ENCODE results near the gene KIF21A. TPM values are rescaled to one million over a fixed set of nuclear protein-coding genes. Genes with fewer than 3 reads are reported as not detected.

KIF21A gene
- polyA plus RNA-seq, 1 donor from 2014 or later = 130 TPM

GRCh38 chr12:39278426-39278825 lies 164.5 kb downstream of the KIF21A start:
- H3K36me3 ChIP-seq (ENCODE audit: insufficient read depth, low read length) = no peaks in the 10 kb centered on the region
- H3K9ac ChIP-seq (ENCODE audit: low read length) = no peak overlapping the region
- H3K79me2 ChIP-seq (replicated peaks; ENCODE audit: insufficient read depth, low read length) = no peaks in the 10 kb centered on the region
- H3K9me2 ChIP-seq (ENCODE audit: insufficient read depth, low read length) = no peaks in the 10 kb centered on the region
- no peaks in the 10 kb centered on the region for H4K20me1 ChIP-seq (ENCODE audit: insufficient read depth)
- no peak overlapping the region for H3K4me2 ChIP-seq (ENCODE audit: low read length)
- TF ChIP-seq RAD21 (conservative IDR thresholded peaks at IDR 0.05) = no peak
- no peak for TF ChIP-seq MXI1 (conservative IDR thresholded peaks at IDR 0.05; ENCODE audit: poor library complexity, severe bottlenecking)
- TF ChIP-seq, protein P1, sequence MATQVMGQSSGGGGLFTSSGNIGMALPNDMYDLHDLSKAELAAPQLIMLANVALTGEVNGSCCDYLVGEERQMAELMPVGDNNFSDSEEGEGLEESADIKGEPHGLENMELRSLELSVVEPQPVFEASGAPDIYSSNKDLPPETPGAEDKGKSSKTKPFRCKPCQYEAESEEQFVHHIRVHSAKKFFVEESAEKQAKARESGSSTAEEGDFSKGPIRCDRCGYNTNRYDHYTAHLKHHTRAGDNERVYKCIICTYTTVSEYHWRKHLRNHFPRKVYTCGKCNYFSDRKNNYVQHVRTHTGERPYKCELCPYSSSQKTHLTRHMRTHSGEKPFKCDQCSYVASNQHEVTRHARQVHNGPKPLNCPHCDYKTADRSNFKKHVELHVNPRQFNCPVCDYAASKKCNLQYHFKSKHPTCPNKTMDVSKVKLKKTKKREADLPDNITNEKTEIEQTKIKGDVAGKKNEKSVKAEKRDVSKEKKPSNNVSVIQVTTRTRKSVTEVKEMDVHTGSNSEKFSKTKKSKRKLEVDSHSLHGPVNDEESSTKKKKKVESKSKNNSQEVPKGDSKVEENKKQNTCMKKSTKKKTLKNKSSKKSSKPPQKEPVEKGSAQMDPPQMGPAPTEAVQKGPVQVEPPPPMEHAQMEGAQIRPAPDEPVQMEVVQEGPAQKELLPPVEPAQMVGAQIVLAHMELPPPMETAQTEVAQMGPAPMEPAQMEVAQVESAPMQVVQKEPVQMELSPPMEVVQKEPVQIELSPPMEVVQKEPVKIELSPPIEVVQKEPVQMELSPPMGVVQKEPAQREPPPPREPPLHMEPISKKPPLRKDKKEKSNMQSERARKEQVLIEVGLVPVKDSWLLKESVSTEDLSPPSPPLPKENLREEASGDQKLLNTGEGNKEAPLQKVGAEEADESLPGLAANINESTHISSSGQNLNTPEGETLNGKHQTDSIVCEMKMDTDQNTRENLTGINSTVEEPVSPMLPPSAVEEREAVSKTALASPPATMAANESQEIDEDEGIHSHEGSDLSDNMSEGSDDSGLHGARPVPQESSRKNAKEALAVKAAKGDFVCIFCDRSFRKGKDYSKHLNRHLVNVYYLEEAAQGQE (IDR thresholded peaks at IDR 0.05; ENCODE audit: borderline replicate concordance) = no peak
- no peak for TF ChIP-seq POLR2AphosphoS5 (IDR thresholded peaks at IDR 0.05)
- TF ChIP-seq TAF1 (IDR thresholded peaks at IDR 0.05; ENCODE audit: low read depth) = no peak
- TF ChIP-seq SMC3 (conservative IDR thresholded peaks at IDR 0.05; ENCODE audit: poor library complexity) = no peak
- no peak for TF ChIP-seq EZH2 (IDR thresholded peaks at IDR 0.05; ENCODE audit: borderline replicate concordance, insufficient read depth, low read length, poor library complexity, severe bottlenecking)
- TF ChIP-seq CTCF (IDR thresholded peaks at IDR 0.05; ENCODE audit: poor library complexity, severe bottlenecking) = no peak
- no peak for TF ChIP-seq EP300 (conservative IDR thresholded peaks at IDR 0.05; ENCODE audit: poor library complexity, severe bottlenecking)
- H3K9me3 ChIP-seq (ENCODE audit: low read length) = no peaks in the 10 kb centered on the region
- no peaks in the 10 kb centered on the region for H3F3A ChIP-seq (ENCODE audit: insufficient read depth, low read length, poor library complexity, severe bottlenecking)
- H3K27me3 ChIP-seq (ENCODE audit: insufficient read depth, low read depth, low read length) = no peaks in the 10 kb centered on the region
- no peak overlapping the region for H2AFZ ChIP-seq (ENCODE audit: low read depth, low read length)
- H3K4me3 ChIP-seq (ENCODE audit: low read length) = no peak overlapping the region
- no peak overlapping the region for H3K27ac ChIP-seq (ENCODE audit: low read length)

DNA sequence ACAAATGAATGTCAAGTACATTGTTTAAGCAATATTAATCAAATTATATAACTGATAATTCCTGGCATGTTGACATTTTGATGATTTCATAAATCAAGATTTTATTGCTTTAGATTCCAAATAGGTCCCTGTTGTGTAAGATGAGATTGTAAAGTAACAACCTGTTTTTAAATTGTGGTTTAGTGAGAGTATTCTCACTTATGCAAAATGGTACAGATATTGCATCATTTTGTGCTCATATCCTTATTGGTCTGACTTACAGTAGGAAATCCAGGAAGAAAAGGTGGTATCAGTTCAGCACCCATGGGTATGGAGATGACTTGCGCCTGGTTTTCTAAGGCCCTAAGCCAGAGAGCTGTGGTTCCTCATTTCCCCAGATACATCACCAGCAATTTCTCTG lies 165.5 kb downstream of the KIF21A start:
- no peak overlapping the region for H3K9ac ChIP-seq (ENCODE audit: low read length)
- H4K20me1 ChIP-seq (ENCODE audit: insufficient read depth) = no peaks in the 10 kb centered on the region
- no peaks in the 10 kb centered on the region for H3K27me3 ChIP-seq (ENCODE audit: insufficient read depth, low read depth, low read length)
- no peak overlapping the region for H3K4me2 ChIP-seq (ENCODE audit: low read length)
- no peaks in the 10 kb centered on the region for H3K36me3 ChIP-seq (ENCODE audit: insufficient read depth, low read length)
- TF ChIP-seq EZH2 (IDR thresholded peaks at IDR 0.05; ENCODE audit: borderline replicate concordance, insufficient read depth, low read length, poor library complexity, severe bottlenecking) (no peak), SMC3 (conservative IDR thresholded peaks at IDR 0.05; ENCODE audit: poor library complexity) (no peak), MXI1 (conservative IDR thresholded peaks at IDR 0.05; ENCODE audit: poor library complexity, severe bottlenecking) (no peak), EP300 (conservative IDR thresholded peaks at IDR 0.05; ENCODE audit: poor library complexity, severe bottlenecking) (no peak), TAF1 (IDR thresholded peaks at IDR 0.05; ENCODE audit: low read depth) (no peak), POLR2AphosphoS5 (IDR thresholded peaks at IDR 0.05) (no peak), CTCF (IDR thresholded peaks at IDR 0.05; ENCODE audit: poor library complexity, severe bottlenecking) (no peak), RAD21 (conservative IDR thresholded peaks at IDR 0.05) (no peak)
- TF ChIP-seq, protein P1 (IDR thresholded peaks at IDR 0.05; ENCODE audit: borderline replicate concordance) = no peak
- no peak overlapping the region for H3K27ac ChIP-seq (ENCODE audit: low read length)
- H3K9me3 ChIP-seq (ENCODE audit: low read length) = no peaks in the 10 kb centered on the region
- no peaks in the 10 kb centered on the region for H3K9me2 ChIP-seq (ENCODE audit: insufficient read depth, low read length)
- no peaks in the 10 kb centered on the region for H3F3A ChIP-seq (ENCODE audit: insufficient read depth, low read length, poor library complexity, severe bottlenecking)
- H3K79me2 ChIP-seq (replicated peaks; ENCODE audit: insufficient read depth, low read length) = no peaks in the 10 kb centered on the region
- H3K4me3 ChIP-seq (ENCODE audit: low read length) = no peak overlapping the region
- H2AFZ ChIP-seq (ENCODE audit: low read depth, low read length) = no peak overlapping the region

All from neural cell (in vitro differentiated cells).